Right lobe of liver (tissue), 6 donors: Measurements from ENCODE around the gene KRI1. TPM values are rescaled to one million over a fixed set of nuclear protein-coding genes. Genes with fewer than 3 reads are reported as not detected.
"Not testable (repeated sequence)": the region's sequence is repeated elsewhere in the genome, so short reads cannot be mapped to it uniquely, and the experiment has no call there.

ENCODE experiments used
- ATAC-seq, 4 donors: fragments of 200-7000 bp; cut with Tn5 transposase; one replicate each; pipeline ENCODE4 v1.9.1; 2020; ENCODE audit warnings: mild to moderate bottlenecking in 4 of 4, moderate library complexity in 4 of 4
- DNase-seq, 3 donors: peaks; one replicate each; pipeline ENCODE4 v3.0.0-alpha.2; 2020
- H3K27ac ChIP-seq, 3 donors: fragments of 200-600 bp; one replicate each; pipeline ENCODE4 v1.8.0; 2022
- H3K27me3 ChIP-seq, 2 donors: fragments of 200-600 bp; one replicate each; pipeline ENCODE4 v1.8.0; 2022
- H3K36me3 ChIP-seq, 4 donors: fragments of 200-600 bp; sonication (generic) in 1 of 4; one replicate each; pipeline versions ENCODE4 v1.5.1 to v1.8.0; 2017 to 2022; ENCODE audit warnings: control low read depth in 1 of 4
- H3K4me1 ChIP-seq, 4 donors: fragments of 200-600 bp; sonication (generic) in 1 of 4; one replicate each; pipeline versions ENCODE4 v1.5.1 to v1.8.0; 2017 to 2022; ENCODE audit warnings: control low read depth in 1 of 4
- H3K4me3 ChIP-seq, 3 donors: fragments of 200-600 bp; one replicate each; pipeline ENCODE4 v1.8.0; 2022
- H3K9me3 ChIP-seq, 4 donors: fragments of 200-600 bp; sonication (generic) in 1 of 4; one replicate each; pipeline versions ENCODE4 v1.5.1 to v1.8.0; 2017 to 2022; ENCODE audit warnings: control low read depth in 1 of 4
- CTCF ChIP-seq, 4 donors: fragments of 200-600 bp in 3 of 4; fragments of 450-650 bp in 1 of 4; IDR thresholded peaks; one replicate each; pipeline versions ENCODE4 v1.5.1 to v1.8.0; 2016 to 2022; ENCODE audit warnings: antibody characterized with exemption in 4 of 4, mild to moderate bottlenecking in 2 of 4
- POLR2A ChIP-seq: fragments of 450-650 bp; IDR thresholded peaks from one replicate; pipeline ENCODE4 v1.6.1; 2017; ENCODE audit warnings: antibody characterized with exemption, mild to moderate bottlenecking
- WGBS: methylation state at CpG from one replicate; pipeline ENCODE4 v1.1.6; 2018; ENCODE audit warnings: low coverage, low lambda C conversion rate; ENCODE audit not compliant: insufficient coverage; ENCODE audit errors: missing lambda C conversion rate; 5-methylcytosine and 5-hydroxymethylcytosine counted together
- intact Hi-C, 2 donors: fragments of 100-400 bp; cut with DNase I; formaldehyde crosslinking; loops; one replicate each; pipeline versions ENCODE4 v1.11.2 to v1.14.1; 2022
- total RNA-seq, 6 experiments: library from RNA; depleted of rRNA in 2 of 6; stranded (reverse); fragments of >200 nt in 2 of 6; fragmentation: NEBNext Ultra II Directional in 3 of 6; extraction: Animal tissue kit (Norgen Biotek cat#: 25700) in 3 of 6; gene quantifications; one replicate each; pipeline versions ENCODE4 v1.1.0 to v1.2.4, GENCODE V29; 2016 to 2023
- donor health status: DM: no; HTN: yes; CAD: no.
- donor health status: DM: no; HTN: no; CAD: no.
- donor health status: DM: no; HTN: no; CAD: no.
- donor health status: DM: no; HTN: yes; CAD: no.
- donor health status: DM: no; HTN: yes; CAD: no.

KRI1 gene
- total RNA-seq, 6 experiments from 2014 or later = 5.8 to 9.6 (median 8.5) TPM

- ATAC-seq (peak; percentile 94 to 100 (median 98)), DNase-seq (peak; percentile 81 to 85 (median 83))
- peak; percentile 90 to 99 (median 95) for TF ChIP-seq CTCF (IDR thresholded peaks at IDR 0.05)
- TF ChIP-seq POLR2A = no peak
- 0% methylated on average over 9 of the region's 31 CpGs for WGBS
- Histone ChIP-seq H3K4me1 (no peaks in the 10 kb centered on the region), H3K9me3 (no peaks in the 10 kb centered on the region), H3K36me3 (no peaks in the 10 kb centered on the region), H3K27me3 (no peaks in the 10 kb centered on the region), H3K27ac (no peak overlapping the region), H3K4me3 (no peak overlapping the region)
- intact Hi-C loops = loop anchor here (2.0 to 5.0 kb wide), 4 partner anchors 61 to 121 kb away; partner anchors contain the start of gene QTRT1 (in 1 of the 2)
These were observed 15.3 kb upstream of the KRI1 start for GRCh38 chr19:10580979-10581631.

- no peak overlapping the region for H3K27ac ChIP-seq
- H3K4me1 ChIP-seq = no peaks in the 10 kb centered on the region
These were observed 12.1 kb upstream of the KRI1 start for GRCh38 chr19:10577951-10578350.

GRCh38 chr19:10575011-10575716, 9.4 kb upstream of the KRI1 start:
- WGBS = 57% methylated on average over 6 of the region's 6 CpGs
- Histone ChIP-seq H3K4me3 (no peak overlapping the region), H3K27me3 (no peaks in the 10 kb centered on the region), H3K27ac (no peak overlapping the region), H3K9me3 (no peaks in the 10 kb centered on the region), H3K4me1 (no peaks in the 10 kb centered on the region), H3K36me3 (no peaks in the 10 kb centered on the region)
- DNase-seq (no peak), ATAC-seq (no peak)
- TF ChIP-seq CTCF (IDR thresholded peaks at IDR 0.05) (no peak), POLR2A (no peak)
- intact Hi-C loops = no loop called here

More at GRCh38 chr19:10577951-10578350, 12.1 kb upstream of the KRI1 start:
- DNase-seq (no peak), ATAC-seq (no peak)
- 90% methylated on average over 3 of the region's 6 CpGs for WGBS
- intact Hi-C loops = no loop called here
- Histone ChIP-seq H3K9me3 (no peaks in the 10 kb centered on the region), H3K4me3 (no peak overlapping the region), H3K36me3 (no peaks in the 10 kb centered on the region), H3K27me3 (no peaks in the 10 kb centered on the region)
- no peak for TF ChIP-seq POLR2A
- TF ChIP-seq CTCF (IDR thresholded peaks at IDR 0.05) = no peak

- 79% methylated on average over 5 of the region's 8 CpGs for WGBS
- Histone ChIP-seq H3K4me1 (peaks cover 0 to 2% (median under 1%) of the 10 kb centered on the region in 4 donors), H3K27ac (no peak overlapping the region), H3K9me3 (no peaks in the 10 kb centered on the region), H3K4me3 (no peak overlapping the region), H3K36me3 (no peaks in the 10 kb centered on the region), H3K27me3 (no peaks in the 10 kb centered on the region)
- DNase-seq (no peak), ATAC-seq (peak in 1 of 4 donors; percentile 18)
- intact Hi-C loops = no loop called here
- no peak for TF ChIP-seq POLR2A
- no peak for TF ChIP-seq CTCF (IDR thresholded peaks at IDR 0.05)
These were observed 8.7 kb upstream of the KRI1 start for GRCh38 chr19:10574462-10574861.

GRCh38 chr19:10573793-10574192, 8.0 kb upstream of the KRI1 start:
- H3K4me3 ChIP-seq, intact Hi-C loops, H3K4me1 ChIP-seq, ATAC-seq, H3K36me3 ChIP-seq, DNase-seq, H3K9me3 ChIP-seq, H3K27ac ChIP-seq, H3K27me3 ChIP-seq: not testable (repeated sequence)
- 92% methylated on average over 2 of the region's 6 CpGs for WGBS
